HG03025 (cell line): Measurements from ENCODE around the gene GRHL3.

Experiments used
- ATAC-seq: cut with Tn5 transposase; IDR thresholded peaks from one replicate; pipeline ENCODE4 v1.9.1; 2021; ENCODE audit warnings: mild to moderate bottlenecking, moderate library complexity; ENCODE audit not compliant: unreplicated experiment, low FRiP score

The GRHL3 gene

GRCh38 chr1:24292887-24293286 lies 26.3 kb upstream of the GRHL3 start:
- ATAC-seq: no peak

DNA sequence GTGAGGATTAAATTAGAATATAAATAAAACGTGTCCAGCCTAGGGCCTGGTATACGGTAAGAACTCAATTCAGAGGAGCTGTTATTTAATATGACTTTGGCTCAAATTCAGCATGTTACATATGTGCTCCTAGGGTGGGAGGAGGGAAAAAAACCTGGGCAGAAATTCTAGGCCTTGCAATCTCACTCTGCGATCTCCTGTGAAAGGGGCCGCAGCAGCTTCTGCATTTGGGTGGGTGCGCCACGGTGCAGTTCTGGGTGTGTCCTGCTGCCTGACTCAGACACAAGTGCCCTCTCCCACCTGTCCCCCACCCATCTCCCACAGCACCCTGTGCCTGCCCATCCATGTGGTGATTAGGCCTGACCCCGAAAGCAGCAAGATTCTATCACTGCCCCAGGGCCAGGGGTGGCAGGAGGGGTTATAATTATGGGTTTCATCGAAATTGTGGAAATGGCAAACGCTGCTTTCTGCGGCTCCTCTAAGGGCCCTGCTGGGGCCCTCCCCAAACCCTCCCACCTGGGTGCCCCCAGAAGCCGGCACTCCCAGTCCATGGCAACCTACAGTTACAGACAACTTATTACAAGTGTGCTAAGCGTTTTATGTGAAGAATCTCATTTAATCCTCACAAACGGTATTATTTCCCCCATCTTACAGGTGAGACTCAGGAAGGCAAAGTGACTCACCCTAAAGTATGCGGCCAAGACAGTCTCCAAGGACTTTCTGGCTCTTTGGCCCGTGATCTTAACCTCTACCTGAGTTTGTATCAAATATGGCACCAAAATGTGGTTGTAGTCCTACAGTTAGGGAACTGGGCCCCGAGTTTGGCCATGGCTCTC lies 25.5 kb upstream of the GRHL3 start:
- ATAC-seq: no peak

GRCh38 chr1:24294228-24294672 lies 24.9 kb upstream of the GRHL3 start:
- ATAC-seq: no peak

DNA sequence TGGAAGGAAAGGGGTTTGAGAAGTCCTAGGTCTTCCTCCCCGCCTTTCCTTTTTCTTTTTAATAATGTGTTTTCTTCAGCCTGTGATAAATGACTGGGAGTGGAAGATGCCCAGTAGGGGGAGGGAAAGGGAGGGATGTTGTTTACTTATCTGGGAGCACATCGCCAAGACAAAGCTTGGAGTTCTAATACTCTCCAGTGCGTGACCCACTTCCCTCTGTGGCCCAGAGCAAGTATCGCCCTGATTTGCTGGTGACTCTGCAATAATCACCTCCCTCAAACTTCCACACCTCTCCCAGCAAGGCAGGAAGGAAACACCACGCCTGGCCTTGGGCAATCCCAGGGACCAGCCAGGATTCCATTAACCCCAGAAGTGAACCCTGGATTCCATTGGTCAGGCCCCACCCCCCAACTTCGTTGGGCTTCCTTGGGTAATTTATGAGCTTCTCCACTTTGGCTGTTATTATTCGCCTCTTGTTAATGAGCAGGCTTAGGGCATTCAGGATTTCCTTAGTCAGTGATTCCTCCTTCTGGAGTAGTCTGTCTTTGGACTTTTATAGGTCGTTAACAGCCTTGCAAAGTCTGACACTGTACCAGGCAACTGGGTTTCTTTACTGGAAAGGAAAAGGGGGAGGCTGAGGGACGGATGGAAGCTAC lies 24.3 kb upstream of the GRHL3 start:
- ATAC-seq: no peak

DNA sequence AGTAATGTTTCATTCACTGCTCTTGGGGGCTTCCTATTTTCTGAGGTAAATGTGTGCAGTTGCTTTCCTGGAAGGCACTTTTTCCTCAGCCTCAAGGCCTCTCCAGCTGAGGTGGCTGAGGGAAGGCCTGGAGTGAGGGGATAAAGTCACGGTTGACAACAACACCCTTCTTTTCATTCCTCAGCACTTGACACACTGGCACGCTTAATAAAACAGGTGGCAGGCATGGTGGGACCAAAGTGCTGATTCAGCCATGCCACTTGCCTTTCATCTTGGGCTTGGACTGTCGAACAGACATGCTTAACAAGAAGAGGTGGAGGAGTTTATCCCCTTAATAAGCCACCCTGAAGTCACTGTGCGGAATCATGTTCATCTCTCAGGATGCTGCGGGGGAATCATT lies 23.6 kb upstream of the GRHL3 start:
- no peak for ATAC-seq

- no peak for ATAC-seq
These were observed 21.8 kb upstream of the GRHL3 start for GRCh38 chr1:24297187-24297851.

DNA sequence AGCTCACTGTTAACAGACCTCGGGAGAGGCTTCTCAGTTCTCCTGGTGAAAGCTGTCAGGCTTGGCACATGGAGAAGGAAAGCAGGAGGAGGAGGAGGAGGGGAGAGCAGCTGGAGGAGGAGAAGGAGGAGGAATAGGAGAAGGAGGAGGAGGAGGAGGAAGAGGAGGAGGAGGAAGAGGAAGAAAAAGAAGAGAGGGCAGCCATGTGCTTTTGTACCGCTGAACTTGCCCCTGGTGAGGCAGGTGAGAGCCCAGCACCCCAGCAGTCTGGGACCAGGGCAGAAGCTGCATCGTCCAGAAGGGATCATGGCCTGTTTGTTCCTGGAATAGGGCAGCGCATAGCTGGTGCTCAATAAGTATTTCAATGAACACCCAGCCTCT lies 21.3 kb upstream of the GRHL3 start:
- ATAC-seq: no peak

DNA sequence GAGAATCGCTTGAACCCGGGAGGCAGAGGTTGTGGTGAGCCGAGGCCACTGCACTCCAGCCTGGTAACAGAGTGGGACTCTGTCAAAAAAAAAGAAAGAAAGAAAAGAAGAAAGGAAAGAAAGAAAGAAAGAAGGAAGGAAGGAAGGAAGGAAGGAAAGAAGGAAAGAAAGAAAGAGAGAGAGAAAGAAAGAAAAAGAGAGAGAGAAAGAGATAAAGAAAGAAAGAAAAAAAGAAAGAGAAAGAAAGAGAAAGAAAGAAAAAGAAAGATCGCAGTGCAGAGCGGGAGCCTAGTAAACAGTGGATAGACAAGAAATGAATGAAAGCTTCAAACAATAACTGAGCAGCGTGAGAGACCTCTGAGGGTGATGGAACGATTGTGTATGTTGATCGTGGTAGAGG lies 20.6 kb upstream of the GRHL3 start:
- no peak for ATAC-seq

DNA sequence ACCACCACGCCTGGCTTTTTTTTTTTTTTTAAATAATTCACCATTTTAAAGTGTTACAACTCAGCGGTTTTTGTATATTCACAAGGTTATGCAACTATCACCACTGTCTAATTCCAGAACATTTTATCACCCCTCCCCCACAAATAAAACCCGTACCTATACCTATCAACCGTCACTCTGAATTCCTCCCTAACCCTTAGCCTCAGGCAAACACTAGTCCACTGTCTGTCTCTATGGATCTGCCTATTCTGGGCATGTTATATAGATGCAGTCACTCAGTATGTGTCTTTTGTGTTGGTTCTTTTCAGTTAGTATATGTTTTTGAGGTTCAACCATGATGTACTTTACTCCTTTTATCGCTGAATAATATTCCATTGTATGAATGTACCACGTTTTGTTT lies 19.3 kb upstream of the GRHL3 start:
- no peak for ATAC-seq

DNA sequence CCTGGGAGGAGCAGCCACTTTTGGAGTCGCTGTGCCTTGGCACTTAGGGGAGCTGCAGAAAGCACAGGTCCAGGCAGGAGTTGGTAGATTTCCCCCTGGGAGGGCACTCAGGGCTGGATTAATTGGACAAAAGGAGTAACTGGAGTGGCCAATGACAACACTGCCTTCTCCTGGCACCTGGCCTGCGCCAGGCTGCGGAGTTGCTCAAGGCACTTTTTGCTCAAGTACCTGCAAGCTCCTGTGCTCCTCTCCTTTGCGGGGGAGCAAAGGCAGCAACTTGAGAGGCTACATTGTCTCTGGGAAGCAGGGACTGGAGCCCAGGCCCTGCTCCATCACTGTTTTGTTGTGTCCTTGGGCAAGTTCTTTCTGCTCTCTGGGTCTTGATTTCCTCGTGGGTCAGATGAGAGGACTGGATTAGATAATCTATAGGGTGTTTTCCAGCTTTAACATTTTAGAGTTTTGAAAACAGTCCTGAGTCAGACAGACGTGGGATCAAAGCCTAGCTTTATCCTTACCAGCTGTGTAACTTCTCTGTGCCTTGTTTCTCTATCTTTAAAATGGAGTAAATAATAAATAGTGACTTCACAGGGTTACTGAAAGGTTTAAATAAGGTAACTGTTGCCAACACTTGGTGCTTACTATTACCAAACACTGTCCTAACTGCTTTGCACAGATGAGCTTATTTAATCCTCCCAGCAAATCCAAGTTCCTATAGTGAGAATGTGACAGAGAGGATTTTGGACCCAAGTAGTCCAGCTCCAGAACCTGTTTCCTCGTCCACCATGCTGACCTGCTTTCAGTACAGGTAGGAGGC lies 18.0 kb upstream of the GRHL3 start:
- no peak for ATAC-seq

DNA sequence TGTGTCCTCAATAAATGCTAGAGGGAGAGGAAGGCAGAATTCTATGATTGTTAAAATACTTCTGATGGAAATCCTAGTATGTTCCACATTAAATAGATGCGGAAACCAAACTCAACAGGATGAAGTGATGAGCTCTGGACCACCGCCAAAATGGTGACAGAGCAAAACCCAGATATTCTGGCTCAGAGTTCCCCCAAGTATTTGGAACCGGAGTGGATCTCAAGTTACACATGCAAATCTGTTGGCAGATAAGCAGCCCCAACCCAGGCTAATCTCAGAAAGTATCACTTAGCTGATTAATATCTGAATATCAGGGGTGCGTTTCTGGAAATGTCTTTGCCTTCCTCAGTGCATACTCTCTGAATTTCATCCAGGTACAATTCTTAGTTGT lies 17.4 kb upstream of the GRHL3 start:
- no peak for ATAC-seq

DNA sequence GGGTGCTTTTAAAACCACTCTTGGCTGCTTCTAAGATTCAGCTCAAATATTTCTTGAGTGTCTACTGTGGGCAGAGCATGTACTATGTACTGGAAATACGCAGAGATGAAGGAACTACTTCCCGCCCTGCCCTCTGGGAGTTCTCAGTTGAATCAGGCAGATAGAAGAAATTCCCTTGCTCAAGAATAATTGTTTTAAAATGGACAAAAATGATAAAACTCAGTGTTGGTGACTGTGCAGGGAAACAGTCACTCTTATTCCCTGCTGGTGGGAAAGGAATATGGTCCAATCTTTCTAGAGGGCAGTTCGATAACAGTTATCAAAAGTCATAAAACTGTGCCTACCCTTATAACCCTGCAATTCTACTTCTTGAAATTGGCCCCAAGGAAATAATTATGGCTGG lies 16.9 kb upstream of the GRHL3 start:
- no peak for ATAC-seq

GRCh38 chr1:24303600-24303999 lies 15.6 kb upstream of the GRHL3 start:
- no peak for ATAC-seq

GRCh38 chr1:24304763-24305162 lies 14.4 kb upstream of the GRHL3 start:
- ATAC-seq: no peak

DNA sequence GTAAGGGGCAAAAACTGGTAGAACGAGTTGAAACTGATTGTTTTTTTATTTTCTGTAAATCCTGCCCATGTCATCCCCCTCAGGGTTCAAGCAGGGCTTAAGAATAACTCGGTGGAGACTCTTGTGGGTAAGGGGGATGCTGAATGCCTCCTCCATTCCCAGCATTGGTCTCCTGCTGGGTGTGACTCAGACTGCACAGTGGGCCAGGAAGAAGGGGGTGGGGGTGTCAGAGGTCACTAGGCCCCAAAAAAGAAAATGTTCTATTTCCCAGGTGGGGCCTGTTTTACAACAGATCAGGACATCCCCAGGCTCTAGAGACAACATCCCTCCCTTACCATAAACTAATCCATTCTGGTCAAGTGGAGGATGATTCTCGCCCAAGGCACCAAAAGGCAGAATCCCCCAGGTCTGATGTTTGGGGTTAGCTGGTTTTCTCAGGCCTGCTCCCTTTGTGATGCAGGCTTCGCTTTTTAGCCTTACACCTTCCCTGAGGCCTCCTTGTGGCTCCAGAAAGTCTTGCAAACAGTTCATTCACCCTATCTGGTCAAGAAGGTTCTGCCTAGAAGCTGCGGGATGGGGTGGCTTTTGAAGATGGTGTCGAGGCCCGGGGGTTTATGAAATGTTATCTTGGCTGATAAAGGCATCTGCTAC lies 10.7 kb upstream of the GRHL3 start:
- ATAC-seq: no peak

DNA sequence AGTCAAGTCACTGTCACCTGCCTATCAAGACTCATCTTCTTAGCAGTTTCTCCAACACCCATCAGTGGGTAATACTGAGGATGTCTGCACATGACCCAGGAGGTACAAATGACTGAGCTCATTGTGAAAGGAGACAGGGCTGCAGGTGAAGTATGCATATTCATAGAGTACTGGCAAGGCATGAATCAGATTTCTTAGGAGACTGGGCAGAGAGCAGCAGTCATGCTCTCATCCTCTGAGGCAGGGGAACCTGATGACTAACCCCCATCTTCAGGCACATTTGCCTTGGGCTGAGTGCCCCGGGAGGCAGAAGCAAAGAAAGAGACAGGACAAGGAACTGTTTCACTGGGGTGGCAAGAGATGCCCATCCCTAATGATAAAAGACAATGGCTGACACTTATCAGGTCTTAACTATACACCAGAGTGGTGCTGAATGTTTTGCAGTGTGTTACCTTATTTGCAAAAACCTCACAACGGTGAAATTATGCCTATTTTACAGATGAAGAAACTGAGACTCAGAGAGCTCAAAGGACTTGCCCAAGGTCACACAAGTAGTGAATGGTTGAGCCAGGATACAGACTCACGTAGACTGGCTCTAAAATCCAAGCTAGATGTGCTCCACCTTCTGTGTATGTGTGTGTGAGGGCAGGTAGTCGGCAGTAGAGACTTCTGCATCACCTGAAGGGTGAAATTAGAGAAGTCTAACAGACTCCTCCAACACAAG lies 9.2 kb upstream of the GRHL3 start:
- no peak for ATAC-seq

- no peak for ATAC-seq
These were observed 7.9 kb upstream of the GRHL3 start for GRCh38 chr1:24311234-24311633.

DNA sequence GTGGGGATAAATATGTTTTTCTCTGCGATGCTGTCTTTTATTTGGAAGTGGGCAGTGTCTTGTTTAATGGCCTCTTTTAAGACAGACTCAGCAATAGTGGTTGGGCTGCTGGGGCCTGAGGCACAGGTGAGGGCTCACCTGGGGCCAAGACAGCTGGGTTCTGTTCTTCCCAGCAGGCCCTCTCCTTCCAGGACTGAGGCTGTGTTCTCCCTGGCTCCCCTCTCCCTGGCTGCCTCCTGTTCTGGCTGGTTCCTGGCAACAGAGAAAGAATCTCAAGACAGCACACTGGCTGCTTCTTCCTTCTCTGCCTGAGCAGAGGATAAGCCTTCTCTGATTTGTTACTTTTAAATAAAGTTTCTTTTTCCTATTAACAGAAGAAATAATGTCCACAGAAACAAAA lies 7.4 kb upstream of the GRHL3 start:
- no peak for ATAC-seq

DNA sequence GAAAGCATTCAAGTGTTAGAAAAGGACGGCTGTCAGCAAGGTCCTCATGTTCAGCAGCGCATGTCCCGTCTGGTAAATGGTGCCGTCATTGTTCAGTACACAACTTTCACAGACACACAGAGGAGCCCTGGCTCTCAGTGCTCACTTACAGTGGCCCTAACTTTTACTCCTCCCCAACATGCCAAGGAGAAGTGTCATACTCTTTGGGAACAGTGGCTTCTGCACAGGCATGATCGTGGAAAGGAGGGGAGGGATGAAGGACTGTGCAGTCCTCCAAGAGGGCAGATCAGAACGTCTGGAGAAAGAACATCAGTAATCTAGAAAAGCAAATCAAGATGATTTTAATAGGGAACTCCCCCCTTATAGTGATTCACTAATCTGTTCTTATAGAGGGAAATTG lies 3.8 kb upstream of the GRHL3 start:
- ATAC-seq: no peak

GRCh38 chr1:24316645-24317044 lies 2.5 kb upstream of the GRHL3 start:
- ATAC-seq: no peak
